CD4-positive, alpha-beta T cell (primary cell): ENCODE data around the gene TMSB15C. TPM values are rescaled to one million over a fixed set of nuclear protein-coding genes. Genes with fewer than 3 reads are reported as not detected.
"Not testable (repeated sequence)": the region's sequence is repeated elsewhere in the genome, so short reads cannot be mapped to it uniquely, and the experiment has no call there.

Experiments
- ATAC-seq: fragments of 200-7000 bp; cut with Tn5 transposase; one replicate; pipeline ENCODE4 v1.10.0; 2022; ENCODE audit warnings: mild to moderate bottlenecking; ENCODE audit not compliant: poor library complexity
- CTCF ChIA-PET: fragments of 350-600 bp; sonication (Branson Sonifier 250); formaldehyde crosslinking; loops from one replicate; lab custom pipeline; 2021; ENCODE audit warnings: antibody characterized with exemption, inconsistent platforms; lab: Charles Lee
- POLR2A ChIA-PET: fragments of 350-600 bp; sonication (Branson Sonifier 250); formaldehyde crosslinking; loops from one replicate; lab custom pipeline; 2021; ENCODE audit warnings: antibody characterized with exemption, inconsistent platforms; lab: Charles Lee
- DNase-seq, 14 experiments: peaks; one replicate each; pipeline ENCODE4 v3.0.0-alpha.2; 2013 to 2020; ENCODE audit warnings: mixed read lengths in 2 of 14
- H3K27ac ChIP-seq, 2 donors: one replicate each; pipeline versions ENCODE4 v1.5.1 to v1.7.0; 2013; ENCODE audit warnings: low read length in 2 of 2, low read depth in 1 of 2, mild to moderate bottlenecking in 1 of 2
- H3K27me3 ChIP-seq, 2 experiments: 1 replicate in 1 of 2; 2 replicates in 1 of 2; pipeline versions ENCODE4 v1.6.1 to v1.7.0; 2013; ENCODE audit warnings: low read length in 2 of 2, control low read depth in 1 of 2, mild to moderate bottlenecking in 1 of 2, moderate library complexity in 1 of 2; ENCODE audit not compliant: insufficient read depth in 2 of 2, control insufficient read depth in 1 of 2
- H3K36me3 ChIP-seq: one replicate; pipeline ENCODE4 v1.6.1; 2013; ENCODE audit warnings: low read length, control low read depth; ENCODE audit not compliant: insufficient read depth
- H3K4me1 ChIP-seq: one replicate; pipeline ENCODE4 v1.6.1; 2013; ENCODE audit warnings: low read length, control low read depth; ENCODE audit not compliant: insufficient read depth
- H3K4me3 ChIP-seq: one replicate; pipeline ENCODE4 v1.5.1; 2013; ENCODE audit warnings: mild to moderate bottlenecking, low read length, moderate library complexity
- H3K9me3 ChIP-seq, 2 experiments: 1 replicate in 1 of 2; 2 replicates in 1 of 2; pipeline versions ENCODE4 v1.6.1 to v1.7.0; 2013; ENCODE audit warnings: low read length in 2 of 2, mild to moderate bottlenecking in 2 of 2, control low read depth in 1 of 2, moderate library complexity in 1 of 2; ENCODE audit not compliant: control insufficient read depth in 1 of 2, insufficient read depth in 1 of 2
- H3K27ac Mint-ChIP-seq: one replicate; pipeline ENCODE4 v1.8.0; 2020; ENCODE audit warnings: mixed read lengths
- H3K27me3 Mint-ChIP-seq: one replicate; pipeline ENCODE4 v1.8.0; 2021; ENCODE audit warnings: mixed read lengths
- H3K36me3 Mint-ChIP-seq: one replicate; pipeline ENCODE4 v1.8.0; 2021; ENCODE audit warnings: low read depth, mixed read lengths
- H3K4me1 Mint-ChIP-seq: one replicate; pipeline ENCODE4 v1.8.0; 2021; ENCODE audit warnings: low read depth, mixed read lengths
- H3K4me3 Mint-ChIP-seq: one replicate; pipeline ENCODE4 v1.8.0; 2020; ENCODE audit warnings: mild to moderate bottlenecking, mixed read lengths
- H3K9me3 Mint-ChIP-seq: one replicate; pipeline ENCODE4 v1.8.0; 2020; ENCODE audit warnings: mixed read lengths
- CTCF ChIP-seq: fragments of 200-600 bp; IDR thresholded peaks from one replicate; pipeline ENCODE4 v1.8.0; 2022; ENCODE audit warnings: antibody characterized with exemption, mild to moderate bottlenecking
- intact Hi-C, 2 experiments: fragments of 100-400 bp; cut with DNase I in 1 of 2; cut with micrococcal nuclease in 1 of 2; formaldehyde crosslinking; loops; one replicate each; pipeline versions ENCODE4 v1.15.1 to v1.9.0; 2023 to 2025; cut with DNase I, micrococcal nuclease
- total RNA-seq, 174 experiments: library from RNA in 2 of 174; stranded (reverse) in 2 of 174; gene quantifications; one replicate each; pipeline ENCODE4 v1.2.3 and lab custom pipeline; 2021 to 2026

Gene TMSB15C
- total RNA-seq, 2 experiments from 2014 or later: 3.7 to 4.1 TPM

- CTCF ChIA-PET, H3K9me3 Mint-ChIP-seq, H3K36me3 ChIP-seq, H3K27me3 ChIP-seq, H3K36me3 Mint-ChIP-seq, H3K27me3 Mint-ChIP-seq, H3K9me3 ChIP-seq: not testable (repeated sequence)
- Histone ChIP-seq H3K4me1 (peaks cover 42% of the 10 kb centered on the region), H3K27ac (peak overlapping the region; percentile 41 to 52), H3K4me3 (peak overlapping the region; percentile 72)
- peak in 5 of 14 experiments; percentile 4 to 62 (median 27) for DNase-seq
- Mint-ChIP-seq H3K4me3 (peak overlapping the region; percentile 81), H3K4me1 (peaks cover 37% of the 10 kb centered on the region), H3K27ac (peak overlapping the region; percentile 89)
- intact Hi-C loops: loop anchor here in 1 of 2 experiments (5.0 kb wide), 1 partner anchor 47 kb away; the partner anchor contains the start of gene SLC25A53
- POLR2A ChIA-PET: interaction anchor here (0.9 kb wide), 1 partner anchor 27 kb away, joined by 3 read pairs; no protein-coding TSS in a partner anchor
- ATAC-seq: peak; percentile 42
These were observed 34.6 kb upstream of the TMSB15C start for GRCh38 chrX:104110491-104111240.

- Histone ChIP-seq H3K36me3 (no peaks in the 10 kb centered on the region), H3K4me3 (no peak overlapping the region), H3K9me3 (no peaks in the 10 kb centered on the region), H3K27ac (no peak overlapping the region), H3K4me1 (peaks cover 40% of the 10 kb centered on the region), H3K27me3 (no peaks in the 10 kb centered on the region)
- H3K4me3 Mint-ChIP-seq: peak overlapping the region; percentile 62
- no peak for TF ChIP-seq CTCF
- DNase-seq (peak in 1 of 14 experiments; percentile 29), ATAC-seq (no peak)
- H3K9me3 Mint-ChIP-seq: no peaks in the 10 kb centered on the region
- H3K27ac Mint-ChIP-seq: peak overlapping the region; percentile 89
- H3K4me1 Mint-ChIP-seq: peaks cover 37% of the 10 kb centered on the region
- intact Hi-C loops: no loop called here
- POLR2A ChIA-PET: interaction anchor here (0.6 kb wide), 1 partner anchor 47 kb away, joined by 3 read pairs; no protein-coding TSS in a partner anchor
- no peaks in the 10 kb centered on the region for H3K36me3 Mint-ChIP-seq
- no peaks in the 10 kb centered on the region for H3K27me3 Mint-ChIP-seq
- CTCF ChIA-PET: interaction anchor here (0.9 kb wide), 1 partner anchor 27 kb away, joined by 3 read pairs; no protein-coding TSS in a partner anchor
These were observed 32.9 kb upstream of the TMSB15C start for GRCh38 chrX:104108955-104109354.

- no peak overlapping the region for H3K27ac ChIP-seq
- Mint-ChIP-seq H3K9me3 (no peaks in the 10 kb centered on the region), H3K4me1 (peaks cover 12% of the 10 kb centered on the region), H3K27ac (no peak overlapping the region), H3K4me3 (no peak overlapping the region), H3K36me3 (no peaks in the 10 kb centered on the region), H3K27me3 (no peaks in the 10 kb centered on the region)
- intact Hi-C loops: no loop called here
- H3K4me1 ChIP-seq: peaks cover 18% of the 10 kb centered on the region
- ATAC-seq (no peak), DNase-seq (no peak)
- TF ChIP-seq CTCF: no peak
- H3K36me3 ChIP-seq: no peaks in the 10 kb centered on the region
- ChIA-PET POLR2A (no interaction called here), CTCF (no interaction called here)
- no peaks in the 10 kb centered on the region for H3K9me3 ChIP-seq
- no peaks in the 10 kb centered on the region for H3K27me3 ChIP-seq
- H3K4me3 ChIP-seq: no peak overlapping the region
These were observed 29.6 kb upstream of the TMSB15C start for GRCh38 chrX:104105330-104106262.
